IMR-90 (cell line): Measurements from ENCODE around the gene MLLT3. TPM values are rescaled to one million over a fixed set of nuclear protein-coding genes. Genes with fewer than 3 reads are reported as not detected.

ENCODE experiments used
- ATAC-seq: fragments of 200-7000 bp; cut with Tn5 transposase; 2 replicates; pipeline ENCODE4 v1.9.1; 2020; ENCODE audit warnings: low read depth, mild to moderate bottlenecking, moderate library complexity
- BruUV-seq: library from RNA; stranded (reverse); fragments of 400-500 nt; replicated peaks from 2 replicates; lab custom pipeline; 2021; lab: Mats Ljungman, UMichigan
- CTCF ChIA-PET: fragments of 300-600 bp; formaldehyde crosslinking; extraction: SDS; loops from one replicate; lab custom pipeline; 2021; ENCODE audit warnings: antibody characterized with exemption; lab: Yijun Ruan, JAX
- POLR2A ChIA-PET: fragments of 300-600 bp; sonication (Branson Sonifier 250); formaldehyde crosslinking; loops from one replicate; lab custom pipeline; 2022; ENCODE audit warnings: antibody characterized with exemption; ENCODE audit not compliant: unreplicated experiment; lab: Charles Lee
- DNase-seq: peaks from one replicate; pipeline ENCODE4 v3.0.0; 2013
- H2AFZ ChIP-seq: replicated peaks from 2 replicates; pipeline ENCODE3; 2013; ENCODE audit warnings: low read length, mild to moderate bottlenecking; ENCODE audit not compliant: poor library complexity
- H2AK5ac ChIP-seq: 2 replicates; pipeline ENCODE4 v1.6.1; 2013; ENCODE audit warnings: low read depth, low read length, inconsistent platforms
- H2AK9ac ChIP-seq: replicated peaks from 2 replicates; pipeline ENCODE3; 2013; ENCODE audit warnings: mild to moderate bottlenecking, low read depth, low read length, moderate library complexity; ENCODE audit not compliant: poor library complexity
- H2BK120ac ChIP-seq: 2 replicates; pipeline ENCODE4 v1.6.1; 2013; ENCODE audit warnings: low read depth, low read length, inconsistent platforms
- H2BK15ac ChIP-seq: 3 replicates; pipeline ENCODE4 v1.6.1; 2013; ENCODE audit warnings: low read depth, low read length, inconsistent platforms
- H2BK20ac ChIP-seq: 2 replicates; pipeline ENCODE4 v1.6.1; 2013; ENCODE audit warnings: low read depth, mild to moderate bottlenecking, inconsistent platforms, low read length, moderate library complexity
- H2BK5ac ChIP-seq: 2 replicates; pipeline ENCODE4 v1.6.1; 2013; ENCODE audit warnings: mild to moderate bottlenecking, low read depth, low read length, inconsistent platforms; ENCODE audit not compliant: poor library complexity, severe bottlenecking
- H3K14ac ChIP-seq: replicated peaks from 2 replicates; pipeline ENCODE4 v1.6.1; 2013; ENCODE audit warnings: low read depth, low read length, inconsistent platforms
- H3K18ac ChIP-seq: 2 replicates; pipeline ENCODE4 v1.6.1; 2013; ENCODE audit warnings: low read depth, low read length, control low read depth
- H3K23ac ChIP-seq: 2 replicates; pipeline ENCODE4 v1.6.1; 2013; ENCODE audit warnings: low read depth, low read length, inconsistent platforms
- H3K27ac ChIP-seq: 2 replicates; pipeline ENCODE4 v1.5.1; 2013; ENCODE audit warnings: mild to moderate bottlenecking, control low read depth, low read length; ENCODE audit not compliant: insufficient read depth
- H3K27me3 ChIP-seq: 2 replicates; pipeline ENCODE4 v1.6.1; 2013; ENCODE audit warnings: low read length; ENCODE audit not compliant: control insufficient read depth, insufficient read depth
- H3K36me3 ChIP-seq: 2 replicates; pipeline ENCODE4 v1.6.1; 2013; ENCODE audit warnings: low read length, mixed read lengths; ENCODE audit not compliant: control insufficient read depth, insufficient read depth
- H3K4ac ChIP-seq: 2 replicates; pipeline ENCODE4 v1.6.1; 2013; ENCODE audit warnings: low read depth, low read length, inconsistent platforms
- H3K4me1 ChIP-seq: 2 replicates; pipeline ENCODE4 v1.6.1; 2013; ENCODE audit warnings: low read length, mixed read lengths; ENCODE audit not compliant: control insufficient read depth, insufficient read depth
- H3K4me2 ChIP-seq: 2 replicates; pipeline ENCODE4 v1.6.1; 2013; ENCODE audit warnings: low read depth, mild to moderate bottlenecking, control low read depth, low read length, moderate library complexity
- H3K4me3 ChIP-seq: 2 replicates; pipeline ENCODE4 v1.5.1; 2013; ENCODE audit warnings: low read depth, mild to moderate bottlenecking, control low read depth, low read length, moderate library complexity; ENCODE audit not compliant: insufficient read depth
- H3K56ac ChIP-seq: 2 replicates; pipeline ENCODE4 v1.6.1; 2013; ENCODE audit warnings: low read length, inconsistent platforms; ENCODE audit not compliant: insufficient read depth; ENCODE audit errors: extremely low read depth
- H3K79me1 ChIP-seq, 2 experiments: 2 replicates each; pipeline ENCODE4 v1.6.1; 2013; ENCODE audit warnings: low read length in 2 of 2, inconsistent platforms in 1 of 2, low read depth in 1 of 2
- H3K9ac ChIP-seq: 2 replicates; pipeline ENCODE4 v1.6.1; 2013; ENCODE audit warnings: low read depth, low read length, control low read depth
- H3K9me1 ChIP-seq: 2 replicates; pipeline ENCODE4 v1.6.1; 2013; ENCODE audit warnings: low read length, inconsistent platforms; ENCODE audit not compliant: insufficient read depth
- H3K9me3 ChIP-seq: 2 replicates; pipeline ENCODE4 v1.6.1; 2013; ENCODE audit warnings: low read length; ENCODE audit not compliant: control insufficient read depth, insufficient read depth
- H4K20me1 ChIP-seq: 2 replicates; pipeline ENCODE4 v1.6.1; 2013; ENCODE audit warnings: low read length, inconsistent platforms; ENCODE audit not compliant: insufficient read depth
- H4K5ac ChIP-seq: 2 replicates; pipeline ENCODE4 v1.6.1; 2013; ENCODE audit warnings: mild to moderate bottlenecking, low read depth, low read length, control low read depth
- H4K8ac ChIP-seq, 2 experiments: 2 replicates each; pipeline ENCODE4 v1.6.1; 2013; ENCODE audit warnings: low read depth in 2 of 2, low read length in 2 of 2, control low read depth in 1 of 2, inconsistent platforms in 1 of 2
- H4K91ac ChIP-seq: 2 replicates; pipeline ENCODE4 v1.6.1; 2013; ENCODE audit warnings: low read depth, low read length, inconsistent platforms; ENCODE audit not compliant: insufficient read depth
- BHLHE40 ChIP-seq: fragments of 150-350 bp; IDR thresholded peaks from 2 replicates; pipeline ENCODE4 v1.6.1; 2016; ENCODE audit warnings: mild to moderate bottlenecking, low read depth, low read length
- CEBPB ChIP-seq: IDR thresholded peaks from 2 replicates; pipeline ENCODE4 v1.6.1; 2012; ENCODE audit warnings: low read depth, low read length, improper control_type of control experiment
- CHD1 ChIP-seq: IDR thresholded peaks from 2 replicates; pipeline ENCODE4 v1.6.1; 2012; ENCODE audit warnings: low read depth, low read length, improper control_type of control experiment
- CTCF ChIP-seq: conservative IDR thresholded peaks from 2 replicates; pipeline ENCODE4 v1.5.1; 2012; ENCODE audit warnings: mild to moderate bottlenecking, low read depth, low read length, improper control_type of control experiment
- ELK1 ChIP-seq: fragments of 150-350 bp; IDR thresholded peaks from 2 replicates; pipeline ENCODE4 v1.6.1; 2016; ENCODE audit warnings: low read depth, mild to moderate bottlenecking, low read length, moderate library complexity, borderline replicate concordance
- FOS ChIP-seq: fragments of 150-350 bp; IDR thresholded peaks from 2 replicates; pipeline ENCODE4 v1.6.1; 2016; ENCODE audit warnings: low read depth, low read length
- MAFK ChIP-seq: IDR thresholded peaks from 2 replicates; pipeline ENCODE4 v1.6.1; 2012; ENCODE audit warnings: low read depth, low read length, improper control_type of control experiment
- MAZ ChIP-seq: IDR thresholded peaks from 2 replicates; pipeline ENCODE4 v1.6.1; 2012; ENCODE audit warnings: low read depth, mild to moderate bottlenecking, low read length, improper control_type of control experiment, moderate library complexity, borderline replicate concordance
- MXI1 ChIP-seq: IDR thresholded peaks from 2 replicates; pipeline ENCODE4 v1.6.1; 2012; ENCODE audit warnings: low read depth, mild to moderate bottlenecking, low read length, moderate library complexity, borderline replicate concordance
- NFE2L2 ChIP-seq: fragments of 150-350 bp; IDR thresholded peaks from 2 replicates; pipeline ENCODE4 v1.6.1; 2016; ENCODE audit warnings: low read depth, mild to moderate bottlenecking, low read length
- POLR2A ChIP-seq: IDR thresholded peaks from 2 replicates; pipeline ENCODE4 v1.6.1; 2012; ENCODE audit warnings: mild to moderate bottlenecking, low read depth, low read length
- RAD21 ChIP-seq: IDR thresholded peaks from 2 replicates; pipeline ENCODE4 v1.6.1; 2012; ENCODE audit warnings: low read length, improper control_type of control experiment
- RCOR1 ChIP-seq: IDR thresholded peaks from 2 replicates; pipeline ENCODE4 v1.6.1; 2012; ENCODE audit warnings: mild to moderate bottlenecking, low read length, improper control_type of control experiment; ENCODE audit not compliant: insufficient replicate concordance
- RFX5 ChIP-seq: IDR thresholded peaks from 2 replicates; pipeline ENCODE4 v1.8.0; 2012; ENCODE audit warnings: low read depth, mild to moderate bottlenecking, low read length, moderate library complexity
- SMC3 ChIP-seq: fragments of 150-350 bp; IDR thresholded peaks from 2 replicates; pipeline ENCODE4 v1.6.1; 2016; ENCODE audit warnings: low read depth, mild to moderate bottlenecking, antibody characterized with exemption, low read length, moderate library complexity
- USF2 ChIP-seq: fragments of 150-350 bp; IDR thresholded peaks from 2 replicates; pipeline ENCODE4 v1.6.1; 2017; ENCODE audit warnings: mild to moderate bottlenecking, antibody characterized with exemption, low read length, low read depth
- WGBS, 2 experiments: methylation state at CpG; one replicate each; pipeline versions ENCODE4 v1.1.5 to v1.1.7; 2013; ENCODE audit warnings: missing lambda C conversion rate in 2 of 2; ENCODE audit not compliant: insufficient read length in 1 of 2; ENCODE audit errors: extremely low coverage in 2 of 2; 5-methylcytosine and 5-hydroxymethylcytosine counted together
- dilution Hi-C: fragments of 300-500 bp; cut with HindIII; formaldehyde crosslinking; loops from one replicate; pipeline ENCODE4 v1.14.3; 2018; ENCODE audit warnings: low sequenced_read_pairs; ENCODE audit not compliant: unreplicated experiment
- in situ Hi-C: fragments of 300-500 bp; cut with MboI; formaldehyde crosslinking; loops from 3 replicates; pipeline ENCODE4 v1.14.3; 2019; ENCODE audit warnings: low sequenced_read_pairs, inconsistent platforms, mixed read lengths
- intact Hi-C: fragments of 100-400 bp; cut with micrococcal nuclease; formaldehyde crosslinking; loops from 2 replicates; pipeline ENCODE4 v1.10.0; 2022
- polyA plus RNA-seq, 3 experiments: library from polyadenylated mRNA; depleted of rRNA; stranded (reverse); fragments of >200 nt; gene quantifications; 2 replicates each; pipeline ENCODE4 v1.2.3, GENCODE V29; 2012; ENCODE audit warnings: low replicate concordance in 1 of 3
- total RNA-seq: library from RNA; depleted of rRNA; stranded (reverse); fragments of >200 nt; gene quantifications from 2 replicates; pipeline ENCODE4 v1.2.3, GENCODE V29; 2012

MLLT3 gene
- total and polyA plus RNA-seq, 2 of the 4 experiments (the other 2 are of a cell fraction), result 10.4 to 21.1 TPM

- POLR2A ChIA-PET, result no interaction called here
- Histone ChIP-seq H3K27ac (no peak overlapping the region), H3K9me1 (peaks cover 4% of the 10 kb centered on the region; the same call in 1 of the 2 replicates), H2BK5ac (no peak overlapping the region), H3K9me3 (peaks cover 5% of the 10 kb centered on the region; the same call in 1 of the 2 replicates), H2AK9ac (no peak overlapping the region), H4K91ac (no peak overlapping the region), H3K36me3 (0 out of 2 replicates have a peak, but pooled peaks cover 1% of the 10 kb centered on the region), H2AFZ (no peak overlapping the region), H3K14ac (no peak overlapping the region), H2AK5ac (no peak overlapping the region), H3K18ac (no peak overlapping the region), H3K4me3 (no peak overlapping the region), H3K56ac (no peak overlapping the region), H2BK15ac (no peak overlapping the region), H3K4me1 (peaks cover 6% of the 10 kb centered on the region), H3K9ac (no peak overlapping the region), H3K4ac (no peak overlapping the region), H4K5ac (no peak overlapping the region), H2BK120ac (no peak overlapping the region), H3K27me3 (no peaks in the 10 kb centered on the region), H4K8ac (no peak overlapping the region), H2BK20ac (no peak overlapping the region), H3K79me1 (peaks cover 18 to 33% of the 10 kb centered on the region in 2 experiments), H3K23ac (no peak overlapping the region), H4K20me1 (no peaks in the 10 kb centered on the region), H3K4me2 (no peak overlapping the region)
- dilution Hi-C loops (no loop called here), intact Hi-C loops (no loop called here), in situ Hi-C loops (no loop called here)
- DNase-seq, result no peak
- no peak for ATAC-seq
- BruUV-seq, result no TSS peak
- TF ChIP-seq RFX5 (no peak), RAD21 (no peak), MAZ (no peak), FOS (no peak), MAFK (no peak), CHD1 (no peak), POLR2A (no peak), RCOR1 (no peak), ELK1 (no peak), BHLHE40 (no peak), CEBPB (no peak), CTCF (no peak), NFE2L2 (no peak), SMC3 (no peak), MXI1 (no peak), USF2 (no peak)
- CTCF ChIA-PET, result no interaction called here
- no CpG with 5 or more reads among the region's 4 CpGs for WGBS, 2 experiments
Measured at GRCh38 chr9:20573023-20573422, 49.3 kb downstream of the MLLT3 start.
